ENCODE measurements around the gene HAPLN3.

DNA sequence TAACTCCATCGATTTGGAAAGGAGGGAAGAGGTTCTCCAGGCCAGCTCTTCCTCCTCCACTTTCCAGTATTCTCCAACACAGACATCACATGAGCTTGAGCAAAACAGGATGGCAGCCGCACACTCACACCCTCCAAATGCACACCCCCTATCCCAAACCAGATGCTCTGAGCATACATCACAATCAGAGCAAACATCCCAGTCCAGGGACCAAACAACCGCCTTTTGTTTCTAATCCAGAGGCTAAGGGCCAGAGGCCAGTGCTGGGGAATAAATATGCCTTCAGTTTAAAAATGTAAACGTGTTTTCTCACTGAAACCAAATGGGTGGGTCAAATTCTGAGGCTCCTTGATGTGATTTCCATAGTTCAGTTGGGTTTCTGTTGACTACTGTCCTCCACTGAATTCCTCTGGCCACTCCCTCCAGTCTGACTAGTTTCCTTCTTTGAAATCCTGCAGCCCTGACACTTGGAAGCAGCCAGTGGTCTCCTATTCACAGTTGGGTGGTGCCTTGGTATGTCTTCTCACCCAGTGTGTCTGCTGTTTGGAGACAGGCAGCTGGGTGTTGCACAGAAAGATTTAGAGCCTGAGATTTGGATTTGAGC lies 37.0 kb upstream of the HAPLN3 start:
- no peak for TF ChIP-seq POLR2AphosphoS5 (IDR thresholded peaks at IDR 0.05; ENCODE audit: low read depth, low read length)
- TF ChIP-seq POLR2A (IDR thresholded peaks at IDR 0.05; ENCODE audit: low read depth, low read length): no peak
